PC-9 (cell line): Measurements from ENCODE around the gene PHACTR1. TPM values are rescaled to one million over a fixed set of nuclear protein-coding genes. Genes with fewer than 3 reads are reported as not detected.

ENCODE experiments used
- BruUV-seq: library from RNA; stranded (reverse); fragments of 400-500 nt; replicated peaks from 2 replicates; lab custom pipeline; 2021; lab: Mats Ljungman, UMichigan
- CTCF ChIA-PET: fragments of 300-600 bp; sonication (Branson Sonifier 250); formaldehyde crosslinking; loops from one replicate; lab custom pipeline; 2022; ENCODE audit warnings: antibody characterized with exemption; lab: Charles Lee
- POLR2A ChIA-PET: fragments of 300-600 bp; sonication (Branson Sonifier 250); formaldehyde crosslinking; loops from one replicate; lab custom pipeline; 2022; ENCODE audit warnings: antibody characterized with exemption; ENCODE audit not compliant: unreplicated experiment; lab: Charles Lee
- DNase-seq, 2 experiments: peaks; one replicate each; pipeline versions ENCODE4 v3.0.0 to v3.0.0-alpha.2; 2015 to 2022; ENCODE audit warnings: mixed read lengths in 1 of 2
- H2AFZ ChIP-seq: fragments of 200-600 bp; sonication (generic); 2 replicates; pipeline ENCODE4 v1.8.1; 2017; ENCODE audit warnings: antibody characterized with exemption
- H3F3A ChIP-seq: fragments of 200-600 bp; sonication (generic); 2 replicates; pipeline ENCODE4 v1.8.1; 2017; ENCODE audit warnings: antibody characterized with exemption, mild to moderate bottlenecking, low read depth; ENCODE audit not compliant: insufficient read depth
- H3K27ac ChIP-seq: fragments of 200-600 bp; sonication (generic); 2 replicates; pipeline ENCODE4 v1.6.1; 2016; ENCODE audit warnings: mixed run types
- H3K27me3 ChIP-seq: fragments of 200-600 bp; sonication (generic); 2 replicates; pipeline ENCODE4 v1.6.1; 2016; ENCODE audit warnings: low read depth, mixed run types; ENCODE audit not compliant: insufficient read depth
- H3K36me3 ChIP-seq: fragments of 200-600 bp; sonication (generic); 2 replicates; pipeline ENCODE4 v1.6.1; 2016; ENCODE audit warnings: low read depth, mixed run types
- H3K4me1 ChIP-seq: fragments of 200-600 bp; sonication (generic); replicated peaks from 2 replicates; pipeline ENCODE4 v1.6.1; 2016; ENCODE audit warnings: mixed run types; ENCODE audit not compliant: insufficient read depth
- H3K4me2 ChIP-seq: fragments of 200-600 bp; sonication (generic); 2 replicates; pipeline ENCODE4 v1.6.1; 2017; ENCODE audit warnings: mixed run types
- H3K4me3 ChIP-seq: fragments of 200-600 bp; sonication (generic); 2 replicates; pipeline ENCODE4 v1.6.1; 2016; ENCODE audit warnings: mixed run types
- H3K79me2 ChIP-seq: fragments of 200-600 bp; sonication (generic); 2 replicates; pipeline ENCODE4 v1.6.1; 2017; ENCODE audit warnings: low read depth, mixed run types
- H3K9me2 ChIP-seq: fragments of 200-600 bp; sonication (generic); 2 replicates; pipeline ENCODE4 v1.8.1; 2017; ENCODE audit warnings: mild to moderate bottlenecking; ENCODE audit not compliant: insufficient read depth
- H3K9me3 ChIP-seq: fragments of 200-600 bp; sonication (generic); 2 replicates; pipeline ENCODE4 v1.8.1; 2016; ENCODE audit warnings: low read depth; ENCODE audit not compliant: insufficient read depth
- H4K20me1 ChIP-seq: fragments of 200-600 bp; sonication (generic); 2 replicates; pipeline ENCODE4 v1.8.1; 2017; ENCODE audit not compliant: insufficient read depth
- CTCF ChIP-seq: fragments of 200-600 bp; sonication (generic); conservative IDR thresholded peaks from 2 replicates; pipeline ENCODE4 v1.6.1; 2017; ENCODE audit warnings: mixed run types, antibody characterized with exemption, mild to moderate bottlenecking, moderate library complexity
- EZH2 ChIP-seq: fragments of 200-600 bp; sonication (generic); IDR thresholded peaks from 2 replicates; pipeline ENCODE4 v1.8.0; 2017; ENCODE audit warnings: antibody characterized with exemption, low read depth
- intact Hi-C: fragments of 100-400 bp; cut with micrococcal nuclease; formaldehyde crosslinking; loops from one replicate; pipeline ENCODE4 v1.10.0; 2022; ENCODE audit not compliant: unreplicated experiment
- total RNA-seq: library from RNA; stranded (reverse); gene quantifications from 2 replicates; pipeline ENCODE4 v1.2.3, GENCODE V29; 2021

The PHACTR1 gene
- total RNA-seq, 1 experiment from 2014 or later: not detected

- Histone ChIP-seq H3K4me2 (no peak overlapping the region), H3F3A (0 out of 2 replicates have a peak, but pooled peaks cover 4% of the 10 kb centered on the region), H3K9me3 (no peaks in the 10 kb centered on the region), H4K20me1 (no peaks in the 10 kb centered on the region), H3K4me3 (no peak overlapping the region), H3K79me2 (no peaks in the 10 kb centered on the region), H3K27ac (no peak overlapping the region), H3K9me2 (no peaks in the 10 kb centered on the region), H2AFZ (no peak overlapping the region), H3K4me1 (peaks cover 5% of the 10 kb centered on the region; the same call in 1 of the 2 replicates), H3K36me3 (no peaks in the 10 kb centered on the region), H3K27me3 (peaks cover 23% of the 10 kb centered on the region)
- BruUV-seq: no TSS peak
- TF ChIP-seq CTCF (no peak), EZH2 (no peak)
- DNase-seq: no peak
- ChIA-PET CTCF (no interaction called here), POLR2A (no interaction called here)
- intact Hi-C loops: no loop called here
Observed at GRCh38 chr6:13007744-13008143, 291.2 kb downstream of the PHACTR1 start.

GRCh38 chr6:13009031-13009430 is 292.5 kb downstream of the PHACTR1 start:
- DNase-seq: no peak
- Histone ChIP-seq H3K4me3 (no peak overlapping the region), H2AFZ (no peak overlapping the region), H3K36me3 (no peaks in the 10 kb centered on the region), H3K4me2 (no peak overlapping the region), H4K20me1 (no peaks in the 10 kb centered on the region), H3K4me1 (peaks cover 7% of the 10 kb centered on the region; the same call in 1 of the 2 replicates), H3F3A (0 out of 2 replicates have a peak, but pooled peaks cover 4% of the 10 kb centered on the region), H3K27me3 (peaks cover 27% of the 10 kb centered on the region), H3K9me2 (no peaks in the 10 kb centered on the region), H3K27ac (no peak overlapping the region), H3K9me3 (no peaks in the 10 kb centered on the region), H3K79me2 (no peaks in the 10 kb centered on the region)
- BruUV-seq: no TSS peak
- ChIA-PET POLR2A (no interaction called here), CTCF (no interaction called here)
- intact Hi-C loops: no loop called here
- no peak for TF ChIP-seq CTCF
- no peak for TF ChIP-seq EZH2

GRCh38 chr6:13009461-13009860 is 292.9 kb downstream of the PHACTR1 start:
- H3K79me2 ChIP-seq: no peaks in the 10 kb centered on the region
- no peaks in the 10 kb centered on the region for H3K9me2 ChIP-seq
- no peak overlapping the region for H3K27ac ChIP-seq
- intact Hi-C loops: no loop called here
- 0 out of 2 replicates have a peak, but pooled peaks cover 4% of the 10 kb centered on the region for H3F3A ChIP-seq
- no peaks in the 10 kb centered on the region for H4K20me1 ChIP-seq
- ChIA-PET CTCF (no interaction called here), POLR2A (no interaction called here)
- peaks cover 7% of the 10 kb centered on the region; the same call in 1 of the 2 replicates for H3K4me1 ChIP-seq
- no TSS peak for BruUV-seq
- TF ChIP-seq EZH2 (no peak), CTCF (no peak)
- H3K27me3 ChIP-seq: peaks cover 30% of the 10 kb centered on the region
- H2AFZ ChIP-seq: no peak overlapping the region
- no peak for DNase-seq
- H3K9me3 ChIP-seq: no peaks in the 10 kb centered on the region
- no peaks in the 10 kb centered on the region for H3K36me3 ChIP-seq
- H3K4me3 ChIP-seq: no peak overlapping the region
- no peak overlapping the region for H3K4me2 ChIP-seq
